K562 (cell line): Measurements from ENCODE around the gene KIF9. TPM values are rescaled to one million over a fixed set of nuclear protein-coding genes. Genes with fewer than 3 reads are reported as not detected.

Experiments
- CCAR2 ChIP-seq: fragments of 200-400 bp; formaldehyde crosslinking; IDR thresholded peaks from 2 replicates; pipeline ENCODE4 v1.6.1; 2017; ENCODE audit warnings: mild to moderate bottlenecking, low read depth, low read length
- CHD1 ChIP-seq: fragments of 200-600 bp; sonication (generic); IDR thresholded peaks from one replicate; pipeline ENCODE4 v1.6.1; 2012; ENCODE audit warnings: mild to moderate bottlenecking, moderate library complexity, low read length, inconsistent platforms
- E2F8 ChIP-seq: fragments of 450-650 bp; IDR thresholded peaks from 2 replicates; pipeline ENCODE4 v1.7.1; 2018; ENCODE audit warnings: mild to moderate bottlenecking, low read depth; ENCODE audit not compliant: partially characterized antibody
- ELF1 ChIP-seq: fragments of 200-800 bp; sonication (Bioruptor generic); IDR thresholded peaks from 2 replicates; pipeline ENCODE4 v1.6.1; 2016; ENCODE audit warnings: missing genetic modification characterization, missing compliant biosample characterization
- GATAD2B ChIP-seq: fragments of 450-650 bp; IDR thresholded peaks from 2 replicates; pipeline ENCODE4 v1.6.1; 2017; ENCODE audit warnings: mild to moderate bottlenecking, borderline replicate concordance
- GTF2B ChIP-seq: IDR thresholded peaks from 2 replicates; pipeline ENCODE4 v1.6.1; 2011; ENCODE audit not compliant: insufficient read length; ENCODE audit errors: extremely low read depth
- NR2C2 ChIP-seq, 2 experiments: fragments of 200-800 bp in 1 of 2; sonication (Bioruptor generic) in 1 of 2; sonication (generic) in 1 of 2; formaldehyde crosslinking in 1 of 2; IDR thresholded peaks; 2 replicates each; pipeline versions ENCODE4 v1.6.1 to v1.8.0; 2016 to 2022; ENCODE audit warnings: mild to moderate bottlenecking in 1 of 2, missing compliant biosample characterization in 1 of 2, missing genetic modification characterization in 1 of 2, missing genetic modification reagents in 1 of 2
- NUFIP1 ChIP-seq: fragments of 450-650 bp; IDR thresholded peaks from 2 replicates; pipeline ENCODE4 v1.6.1; 2018; ENCODE audit not compliant: partially characterized antibody
- PREB ChIP-seq: sonication (generic); formaldehyde crosslinking; IDR thresholded peaks from 2 replicates; pipeline ENCODE4 v1.8.1; 2023; ENCODE audit warnings: mild to moderate bottlenecking, missing genetic modification reagents
- RBM17 ChIP-seq: fragments of 200-400 bp; formaldehyde crosslinking; IDR thresholded peaks from 2 replicates; pipeline ENCODE4 v1.6.1; 2017; ENCODE audit warnings: low read depth, mild to moderate bottlenecking, low read length, borderline replicate concordance
- RBM25 ChIP-seq: fragments of 200-400 bp; formaldehyde crosslinking; IDR thresholded peaks from 2 replicates; pipeline ENCODE4 v1.6.1; 2018; ENCODE audit warnings: low read length, low read depth, moderate library complexity; ENCODE audit not compliant: severe bottlenecking
- TARDBP ChIP-seq: fragments of 450-650 bp; IDR thresholded peaks from 2 replicates; pipeline ENCODE4 v1.6.1; 2016
- TBP ChIP-seq: optimal IDR thresholded peaks from 2 replicates; pipeline ENCODE3; 2011; ENCODE audit warnings: low read depth, low read length, improper control_type of control experiment
- TCF7 ChIP-seq: sonication (generic); IDR thresholded peaks from 2 replicates; pipeline ENCODE4 v1.6.1; 2016; ENCODE audit warnings: antibody characterized with exemption, borderline replicate concordance
- THRA ChIP-seq: fragments of 450-650 bp; IDR thresholded peaks from 2 replicates; pipeline ENCODE4 v1.6.1; 2017; ENCODE audit warnings: mild to moderate bottlenecking, moderate library complexity
- ZHX1 ChIP-seq: fragments of 150-350 bp; conservative IDR thresholded peaks from 2 replicates; pipeline ENCODE4 v1.6.1; 2014; ENCODE audit warnings: low read length
- ZNF347 ChIP-seq: fragments of 450-650 bp; formaldehyde crosslinking; IDR thresholded peaks from 2 replicates; pipeline ENCODE4 v1.4.0; 2020; ENCODE audit warnings: low read depth, mild to moderate bottlenecking, moderate library complexity
- ZNF584 ChIP-seq: fragments of 200-800 bp; sonication (Bioruptor generic); IDR thresholded peaks from 2 replicates; pipeline ENCODE4 v1.6.1; 2016; ENCODE audit warnings: low read depth, mild to moderate bottlenecking, missing genetic modification characterization, missing compliant biosample characterization
- polyA plus RNA-seq, 8 experiments: library from polyadenylated mRNA; depleted of rRNA in 4 of 8; stranded (reverse) in 5 of 8; unstranded in 3 of 8; fragments of >200 nt; fragmentation: Nextera tagmentation in 2 of 8; fragmentation: Illumina TruSeq in 1 of 8; extraction: Ambion mirVana in 2 of 8; extraction: Trizol in 1 of 8; gene quantifications; 2 replicates each; pipeline versions ENCODE4 v1.2.1 to v1.2.3, GENCODE V29; 2011 to 2014; ENCODE audit warnings: inconsistent platforms in 1 of 8, missing spikeins in 1 of 8
- total RNA-seq, 7 experiments: library from RNA; depleted of rRNA in 6 of 7; stranded (reverse); fragments of >200 nt in 6 of 7; fragmentation: Illumina TruSeq in 2 of 7; extraction: Trizol in 2 of 7; gene quantifications; 2 replicates each; pipeline versions ENCODE4 v1.2.1 to v1.2.3, GENCODE V29; 2011 to 2021; ENCODE audit warnings: low replicate concordance in 1 of 7

KIF9 gene
- total and polyA plus RNA-seq, 9 of the 15 experiments (the other 6 are each of a cell fraction or from before 2014, with no cell fraction given) = 16.9 to 56.9 (median 25.0) TPM

GRCh38 chr3:47282424-47283192 lies at the start of gene KIF9, which contains the start of gene KLHL18 (continued):
- peak; percentile 99 for TF ChIP-seq E2F8
- TF ChIP-seq ZHX1 = 0 out of 2 replicates have a peak, but pooled peaks have one; percentile 74
- no peak for TF ChIP-seq THRA
- no peak for TF ChIP-seq RBM25
- peak; percentile 59 for TF ChIP-seq TBP
- no peak for TF ChIP-seq ZNF347 (CRISPR knock-in tag)
- TF ChIP-seq PREB = no peak
- TF ChIP-seq TARDBP = peak; percentile 94
- no peak for TF ChIP-seq NUFIP1
- no peak for TF ChIP-seq TCF7
- TF ChIP-seq ZNF584 = no peak
- peak; percentile 84 for TF ChIP-seq NR2C2 (CRISPR knock-in tag; IDR thresholded peaks at IDR 0.05)
- TF ChIP-seq NR2C2 (tag; IDR thresholded peaks at IDR 0.05) = peak; percentile 95
- no peak for TF ChIP-seq CCAR2
- no peak for TF ChIP-seq RBM17
- TF ChIP-seq GTF2B = no peak
- peak; percentile 97 for TF ChIP-seq GATAD2B
- TF ChIP-seq ELF1 (tag) = peak; percentile 100
- no peak for TF ChIP-seq CHD1
